Astrocyte of the cerebellum (primary cell): ENCODE measurements around the gene NCF4.

Experiments
- DNase-seq: peaks from one replicate; pipeline ENCODE4 v3.0.0-alpha.2; 2011; ENCODE audit warnings: low read depth
- H3K4me3 ChIP-seq: 2 replicates; pipeline ENCODE4 v1.5.1; 2011; ENCODE audit warnings: mild to moderate bottlenecking, low read depth, low read length, moderate library complexity
- in situ Hi-C: cut with HindIII; loops from 2 replicates; pipeline ENCODE4 v1.10.0; 2017; ENCODE audit warnings: low sequenced_read_pairs
- TF ChIP-seq, protein P1 (sequence below): IDR thresholded peaks from 2 replicates; pipeline ENCODE4 v1.5.1; 2012; ENCODE audit warnings: low read length, low read depth, moderate library complexity, mild to moderate bottlenecking; ENCODE audit errors: missing control alignments

The NCF4 gene

DNA sequence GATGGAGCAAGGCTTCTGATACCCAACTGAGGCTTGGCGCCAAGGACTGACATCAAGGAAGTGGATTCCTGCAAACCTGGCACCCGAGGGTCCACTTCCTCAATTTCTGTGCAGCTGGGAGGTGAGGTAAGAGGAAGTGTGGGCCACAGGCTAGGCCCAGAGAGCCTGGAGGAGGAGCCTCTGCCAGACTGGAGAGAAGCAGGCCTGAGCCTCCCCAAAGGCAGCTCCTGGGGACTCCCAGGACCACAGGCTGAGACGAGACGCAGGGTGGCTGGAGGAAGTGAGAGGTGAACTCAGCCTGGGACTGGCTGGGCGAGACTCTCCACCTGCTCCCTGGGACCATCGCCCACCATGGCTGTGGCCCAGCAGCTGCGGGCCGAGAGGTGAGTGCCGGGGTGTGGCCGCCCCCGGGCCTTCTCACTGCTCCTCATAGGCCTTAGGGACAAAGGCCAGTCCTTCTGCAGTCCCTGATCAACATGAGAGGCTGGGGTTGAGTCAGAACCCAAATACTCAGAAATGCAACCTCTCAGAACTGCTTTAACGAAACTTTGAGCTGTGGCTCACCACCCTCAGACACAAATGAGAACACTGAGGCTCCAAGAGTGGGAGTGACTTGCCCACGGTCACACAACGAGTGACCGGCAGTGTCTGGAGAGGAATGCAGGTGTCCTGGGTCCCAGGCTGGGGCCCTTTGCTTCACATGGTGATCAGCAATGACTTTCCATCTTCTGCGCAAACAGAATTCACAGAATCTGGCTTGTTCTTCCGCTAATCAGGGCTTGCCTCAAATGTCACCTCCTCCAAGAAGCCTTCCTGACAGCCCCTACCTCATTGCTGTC, at the start of gene NCF4:
TSS of gene NCF4 (plus strand) at position 186 of the 839 bp plus-strand sequence. CDS start at position 352, 166 bp downstream.
- in situ Hi-C loops = no loop called here
- TF ChIP-seq, protein P1, sequence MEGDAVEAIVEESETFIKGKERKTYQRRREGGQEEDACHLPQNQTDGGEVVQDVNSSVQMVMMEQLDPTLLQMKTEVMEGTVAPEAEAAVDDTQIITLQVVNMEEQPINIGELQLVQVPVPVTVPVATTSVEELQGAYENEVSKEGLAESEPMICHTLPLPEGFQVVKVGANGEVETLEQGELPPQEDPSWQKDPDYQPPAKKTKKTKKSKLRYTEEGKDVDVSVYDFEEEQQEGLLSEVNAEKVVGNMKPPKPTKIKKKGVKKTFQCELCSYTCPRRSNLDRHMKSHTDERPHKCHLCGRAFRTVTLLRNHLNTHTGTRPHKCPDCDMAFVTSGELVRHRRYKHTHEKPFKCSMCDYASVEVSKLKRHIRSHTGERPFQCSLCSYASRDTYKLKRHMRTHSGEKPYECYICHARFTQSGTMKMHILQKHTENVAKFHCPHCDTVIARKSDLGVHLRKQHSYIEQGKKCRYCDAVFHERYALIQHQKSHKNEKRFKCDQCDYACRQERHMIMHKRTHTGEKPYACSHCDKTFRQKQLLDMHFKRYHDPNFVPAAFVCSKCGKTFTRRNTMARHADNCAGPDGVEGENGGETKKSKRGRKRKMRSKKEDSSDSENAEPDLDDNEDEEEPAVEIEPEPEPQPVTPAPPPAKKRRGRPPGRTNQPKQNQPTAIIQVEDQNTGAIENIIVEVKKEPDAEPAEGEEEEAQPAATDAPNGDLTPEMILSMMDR = no peak
- H3K4me3 ChIP-seq = no peak within 1 kb of the TSS
- DNase-seq = no peak

DNA sequence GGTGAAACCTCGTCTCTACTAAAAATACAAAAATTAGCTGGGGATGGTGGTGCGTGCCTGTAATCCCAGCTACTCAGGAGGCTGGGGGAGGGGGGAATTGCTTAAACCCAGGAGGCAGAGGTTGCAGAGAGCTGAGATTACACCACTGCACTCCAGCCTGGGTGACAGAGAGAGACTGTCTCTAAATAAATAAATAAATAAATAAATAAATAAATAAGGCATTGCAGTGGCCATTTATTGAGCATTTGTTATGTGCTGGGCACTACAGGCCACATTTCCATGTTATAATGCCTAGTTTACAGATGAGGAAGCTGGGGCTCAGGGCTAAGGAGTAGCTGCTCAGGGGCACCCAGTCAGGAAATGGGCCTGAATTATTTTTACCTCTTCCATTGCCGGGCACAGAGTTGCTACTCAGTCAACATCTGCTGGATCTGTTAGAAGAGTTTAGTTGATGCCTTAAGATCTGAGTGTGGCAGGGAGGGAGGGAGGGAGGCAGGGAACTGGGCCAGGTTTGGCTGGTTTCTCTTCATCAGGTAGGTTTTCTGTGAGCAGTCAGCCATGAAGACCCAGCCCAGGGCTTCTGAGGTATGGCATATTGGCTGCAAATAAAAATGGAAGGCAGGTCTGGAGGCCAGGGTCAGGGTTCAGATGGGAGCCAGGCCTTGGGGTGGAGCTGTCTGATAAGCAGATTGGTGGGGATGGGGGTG, 49.6 kb upstream of the NCF4 start:
- in situ Hi-C loops = no loop called here
- DNase-seq = no peak
- TF ChIP-seq, protein P1 = no peak
- H3K4me3 ChIP-seq = no peak overlapping the region

DNA sequence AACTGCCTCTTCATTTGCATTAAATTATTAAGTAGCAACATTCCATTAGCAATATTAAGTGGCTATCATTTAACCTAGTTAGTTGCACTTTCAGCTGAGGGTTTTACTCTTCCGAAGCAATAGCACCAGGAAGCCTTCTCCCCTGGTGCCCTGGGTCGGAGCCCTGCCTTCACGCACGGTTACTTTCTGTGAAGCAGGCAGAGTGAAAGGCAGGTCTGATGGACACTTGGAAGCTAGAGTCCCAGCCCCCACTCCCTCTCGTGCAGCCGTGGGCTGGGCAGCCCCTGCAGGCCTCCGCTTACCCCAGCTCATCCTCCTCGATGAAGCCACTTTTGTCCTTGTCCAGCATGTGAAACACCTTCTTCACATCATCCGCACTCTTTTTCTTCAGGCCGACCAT, 46.0 kb upstream of the NCF4 start:
- H3K4me3 ChIP-seq = no peak overlapping the region
- in situ Hi-C loops = no loop called here
- TF ChIP-seq, protein P1 = no peak
- DNase-seq = no peak

DNA sequence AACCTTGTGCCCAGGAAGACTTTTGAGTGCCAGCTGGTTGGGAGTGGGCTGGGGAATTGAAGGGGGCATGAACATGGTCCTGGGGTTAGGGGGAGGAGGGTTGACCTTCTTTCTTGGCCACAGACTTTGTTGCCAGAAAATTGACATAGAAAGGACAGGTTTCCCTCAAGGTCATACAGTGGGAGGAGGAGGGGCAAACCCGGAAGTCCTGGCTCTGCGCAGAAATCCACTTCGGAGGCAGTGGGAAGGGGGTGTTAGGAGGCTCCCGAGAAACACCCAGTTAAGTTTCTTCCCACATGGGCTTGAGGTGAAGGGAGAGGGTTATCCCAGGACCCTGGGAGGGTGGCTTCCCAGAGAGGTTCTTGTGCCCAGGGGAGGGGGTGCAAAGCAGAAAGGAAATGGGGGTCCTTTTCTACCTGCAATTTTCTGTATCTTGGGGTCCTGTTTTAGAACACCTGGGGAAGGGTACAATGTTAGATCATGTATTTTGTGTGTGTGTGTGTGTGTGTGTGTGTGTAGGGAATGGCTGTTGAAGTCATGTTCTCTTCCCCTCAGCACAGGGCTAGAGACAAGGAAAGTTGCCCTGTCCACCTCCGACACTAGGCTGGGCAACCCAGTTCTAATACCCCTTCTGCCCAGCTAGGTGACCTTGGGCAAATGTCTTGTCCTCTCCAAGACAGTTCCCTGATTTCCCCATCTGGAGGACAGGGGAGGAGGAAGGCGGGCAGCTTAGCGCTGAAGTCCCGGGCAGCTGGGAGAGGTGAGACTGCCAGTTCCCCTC, 45.1 kb upstream of the NCF4 start:
- no peak overlapping the region for H3K4me3 ChIP-seq
- no peak for DNase-seq
- TF ChIP-seq, protein P1 = no peak
- in situ Hi-C loops = no loop called here

GRCh38 chr22:36816339-36816635, 44.5 kb upstream of the NCF4 start:
- in situ Hi-C loops = no loop called here
- H3K4me3 ChIP-seq = no peak overlapping the region
- TF ChIP-seq, protein P1 = no peak
- no peak for DNase-seq
